CD4-positive, alpha-beta T cell (primary cell): ENCODE measurements around the gene COLQ. TPM values are rescaled to one million over a fixed set of nuclear protein-coding genes. Genes with fewer than 3 reads are reported as not detected.

Experiments used
- ATAC-seq: fragments of 200-7000 bp; cut with Tn5 transposase; one replicate; pipeline ENCODE4 v1.10.0; 2022; ENCODE audit warnings: mild to moderate bottlenecking; ENCODE audit not compliant: poor library complexity
- CTCF ChIA-PET: fragments of 350-600 bp; sonication (Branson Sonifier 250); formaldehyde crosslinking; loops from one replicate; lab custom pipeline; 2021; ENCODE audit warnings: antibody characterized with exemption, inconsistent platforms; lab: Charles Lee
- POLR2A ChIA-PET: fragments of 350-600 bp; sonication (Branson Sonifier 250); formaldehyde crosslinking; loops from one replicate; lab custom pipeline; 2021; ENCODE audit warnings: antibody characterized with exemption, inconsistent platforms; lab: Charles Lee
- DNase-seq, 14 experiments: peaks; one replicate each; pipeline ENCODE4 v3.0.0-alpha.2; 2013 to 2020; ENCODE audit warnings: mixed read lengths in 2 of 14
- H3K27ac ChIP-seq, 2 donors: one replicate each; pipeline versions ENCODE4 v1.5.1 to v1.7.0; 2013; ENCODE audit warnings: low read length in 2 of 2, low read depth in 1 of 2, mild to moderate bottlenecking in 1 of 2
- H3K27me3 ChIP-seq, 2 experiments: 1 replicate in 1 of 2; 2 replicates in 1 of 2; pipeline versions ENCODE4 v1.6.1 to v1.7.0; 2013; ENCODE audit warnings: low read length in 2 of 2, control low read depth in 1 of 2, mild to moderate bottlenecking in 1 of 2, moderate library complexity in 1 of 2; ENCODE audit not compliant: insufficient read depth in 2 of 2, control insufficient read depth in 1 of 2
- H3K36me3 ChIP-seq: one replicate; pipeline ENCODE4 v1.6.1; 2013; ENCODE audit warnings: low read length, control low read depth; ENCODE audit not compliant: insufficient read depth
- H3K4me1 ChIP-seq: one replicate; pipeline ENCODE4 v1.6.1; 2013; ENCODE audit warnings: low read length, control low read depth; ENCODE audit not compliant: insufficient read depth
- H3K4me3 ChIP-seq: one replicate; pipeline ENCODE4 v1.5.1; 2013; ENCODE audit warnings: mild to moderate bottlenecking, low read length, moderate library complexity
- H3K9me3 ChIP-seq, 2 experiments: 1 replicate in 1 of 2; 2 replicates in 1 of 2; pipeline versions ENCODE4 v1.6.1 to v1.7.0; 2013; ENCODE audit warnings: low read length in 2 of 2, mild to moderate bottlenecking in 2 of 2, control low read depth in 1 of 2, moderate library complexity in 1 of 2; ENCODE audit not compliant: control insufficient read depth in 1 of 2, insufficient read depth in 1 of 2
- H3K27ac Mint-ChIP-seq: one replicate; pipeline ENCODE4 v1.8.0; 2020; ENCODE audit warnings: mixed read lengths
- H3K27me3 Mint-ChIP-seq: one replicate; pipeline ENCODE4 v1.8.0; 2021; ENCODE audit warnings: mixed read lengths
- H3K36me3 Mint-ChIP-seq: one replicate; pipeline ENCODE4 v1.8.0; 2021; ENCODE audit warnings: low read depth, mixed read lengths
- H3K4me1 Mint-ChIP-seq: one replicate; pipeline ENCODE4 v1.8.0; 2021; ENCODE audit warnings: low read depth, mixed read lengths
- H3K4me3 Mint-ChIP-seq: one replicate; pipeline ENCODE4 v1.8.0; 2020; ENCODE audit warnings: mild to moderate bottlenecking, mixed read lengths
- H3K9me3 Mint-ChIP-seq: one replicate; pipeline ENCODE4 v1.8.0; 2020; ENCODE audit warnings: mixed read lengths
- intact Hi-C, 2 experiments: fragments of 100-400 bp; cut with DNase I in 1 of 2; cut with micrococcal nuclease in 1 of 2; formaldehyde crosslinking; loops; one replicate each; pipeline versions ENCODE4 v1.15.1 to v1.9.0; 2023 to 2025; cut with DNase I, micrococcal nuclease
- total RNA-seq, 174 experiments: library from RNA in 2 of 174; stranded (reverse) in 2 of 174; gene quantifications; one replicate each; pipeline ENCODE4 v1.2.3 and lab custom pipeline; 2021 to 2026
- TF ChIP-seq, protein P1 (sequence below): fragments of 200-600 bp; IDR thresholded peaks from one replicate; pipeline ENCODE4 v1.8.0; 2022; ENCODE audit warnings: antibody characterized with exemption, mild to moderate bottlenecking

COLQ gene
- total RNA-seq, 2 experiments from 2014 or later = 3.5 to 3.7 TPM

DNA sequence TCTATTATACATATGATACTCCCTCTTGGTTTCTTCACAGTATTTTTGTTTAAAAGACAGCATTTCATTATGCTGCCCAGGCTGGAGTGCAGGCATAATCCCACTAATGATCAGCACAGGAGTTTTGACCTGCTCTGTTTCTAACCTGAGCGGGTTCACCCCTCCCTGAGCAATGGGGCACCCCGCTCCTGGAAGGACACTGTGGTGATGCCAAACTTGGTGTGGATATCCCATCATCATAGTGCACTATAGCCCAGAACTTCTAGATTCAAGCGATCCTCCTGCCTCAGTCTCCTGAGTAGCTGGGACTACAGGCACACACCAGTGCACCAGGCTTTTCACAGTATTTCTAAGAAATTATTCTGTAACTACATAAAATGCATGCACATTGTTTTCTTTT lies 14.9 kb downstream of the COLQ start:
- H3K4me1 Mint-ChIP-seq = no peaks in the 10 kb centered on the region
- ChIA-PET POLR2A (no interaction called here), CTCF (no interaction called here)
- no peak for ATAC-seq
- DNase-seq = no peak
- Histone ChIP-seq H3K9me3 (no peaks in the 10 kb centered on the region), H3K27me3 (no peaks in the 10 kb centered on the region), H3K4me3 (no peak overlapping the region), H3K4me1 (peaks cover 11% of the 10 kb centered on the region), H3K27ac (no peak overlapping the region), H3K36me3 (no peaks in the 10 kb centered on the region)
- TF ChIP-seq, protein P1, sequence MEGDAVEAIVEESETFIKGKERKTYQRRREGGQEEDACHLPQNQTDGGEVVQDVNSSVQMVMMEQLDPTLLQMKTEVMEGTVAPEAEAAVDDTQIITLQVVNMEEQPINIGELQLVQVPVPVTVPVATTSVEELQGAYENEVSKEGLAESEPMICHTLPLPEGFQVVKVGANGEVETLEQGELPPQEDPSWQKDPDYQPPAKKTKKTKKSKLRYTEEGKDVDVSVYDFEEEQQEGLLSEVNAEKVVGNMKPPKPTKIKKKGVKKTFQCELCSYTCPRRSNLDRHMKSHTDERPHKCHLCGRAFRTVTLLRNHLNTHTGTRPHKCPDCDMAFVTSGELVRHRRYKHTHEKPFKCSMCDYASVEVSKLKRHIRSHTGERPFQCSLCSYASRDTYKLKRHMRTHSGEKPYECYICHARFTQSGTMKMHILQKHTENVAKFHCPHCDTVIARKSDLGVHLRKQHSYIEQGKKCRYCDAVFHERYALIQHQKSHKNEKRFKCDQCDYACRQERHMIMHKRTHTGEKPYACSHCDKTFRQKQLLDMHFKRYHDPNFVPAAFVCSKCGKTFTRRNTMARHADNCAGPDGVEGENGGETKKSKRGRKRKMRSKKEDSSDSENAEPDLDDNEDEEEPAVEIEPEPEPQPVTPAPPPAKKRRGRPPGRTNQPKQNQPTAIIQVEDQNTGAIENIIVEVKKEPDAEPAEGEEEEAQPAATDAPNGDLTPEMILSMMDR = no peak
- intact Hi-C loops = no loop called here
- H3K36me3 Mint-ChIP-seq = no peaks in the 10 kb centered on the region
- H3K27ac Mint-ChIP-seq = no peak overlapping the region
- no peak overlapping the region for H3K4me3 Mint-ChIP-seq
- H3K27me3 Mint-ChIP-seq = no peaks in the 10 kb centered on the region
- H3K9me3 Mint-ChIP-seq = no peaks in the 10 kb centered on the region

DNA sequence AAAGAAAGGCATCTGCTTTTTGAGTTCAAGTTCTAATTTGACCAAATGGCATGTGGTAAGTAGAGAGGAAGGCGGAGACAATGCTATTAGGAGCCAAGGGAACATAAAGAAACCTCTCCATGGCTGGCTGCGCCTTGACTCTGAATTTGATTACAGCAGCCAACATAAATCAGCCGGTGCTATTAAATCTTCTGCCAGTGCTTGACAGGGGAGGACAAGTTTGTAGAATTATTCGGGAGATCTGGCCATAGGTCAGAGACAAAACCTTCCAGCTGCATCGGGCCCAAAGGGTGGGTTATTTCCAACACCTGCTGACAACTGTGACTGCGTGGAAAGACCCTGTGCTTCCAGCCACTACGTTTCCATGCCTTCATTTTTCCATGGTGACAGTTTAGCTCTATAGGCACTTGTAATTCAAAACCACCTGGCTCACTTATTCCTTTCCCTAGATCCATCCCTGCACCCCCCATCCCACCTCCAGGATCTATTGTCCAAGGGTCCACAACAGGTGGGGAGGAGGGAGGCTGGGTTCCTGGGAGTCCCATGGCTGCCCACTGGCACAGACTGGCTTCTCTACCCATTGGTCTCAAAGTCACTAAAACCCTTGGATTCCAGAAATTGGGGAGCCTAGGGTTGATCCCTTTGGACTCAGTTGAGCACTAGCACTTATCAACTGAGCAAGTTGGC lies 15.9 kb downstream of the COLQ start:
- POLR2A ChIA-PET = no interaction called here

DNA sequence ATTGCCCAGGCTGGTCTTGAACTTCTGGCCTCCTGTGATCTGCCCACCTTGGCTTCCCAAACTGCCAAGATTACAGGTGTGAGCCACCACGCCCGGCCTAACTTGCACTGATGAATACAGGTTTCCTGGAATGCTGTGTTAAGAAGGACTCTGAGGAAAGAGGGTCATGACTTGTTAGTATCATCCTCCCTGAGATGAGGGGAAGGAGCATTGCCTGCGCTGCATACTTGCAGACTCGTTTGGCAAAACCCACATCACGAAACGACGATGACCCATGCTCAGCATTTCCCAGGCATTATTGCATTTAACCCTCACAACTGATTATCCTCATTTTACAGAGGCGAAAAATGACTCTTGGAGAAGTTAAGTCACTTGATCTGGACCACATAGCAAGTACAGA lies 18.9 kb downstream of the COLQ start:
- Histone ChIP-seq H3K36me3 (no peaks in the 10 kb centered on the region), H3K9me3 (no peaks in the 10 kb centered on the region), H3K4me1 (peaks cover 20% of the 10 kb centered on the region), H3K27me3 (no peaks in the 10 kb centered on the region), H3K27ac (no peak overlapping the region), H3K4me3 (no peak overlapping the region)
- no peak overlapping the region for H3K4me3 Mint-ChIP-seq
- no peak overlapping the region for H3K27ac Mint-ChIP-seq
- ATAC-seq = no peak
- no peaks in the 10 kb centered on the region for H3K9me3 Mint-ChIP-seq
- no peak for DNase-seq
- intact Hi-C loops = no loop called here
- CTCF ChIA-PET = no interaction called here
- TF ChIP-seq, protein P1 = no peak
- no peaks in the 10 kb centered on the region for H3K27me3 Mint-ChIP-seq
- no peaks in the 10 kb centered on the region for H3K4me1 Mint-ChIP-seq
- H3K36me3 Mint-ChIP-seq = no peaks in the 10 kb centered on the region
- POLR2A ChIA-PET = no interaction called here

More for the DNA sequence above, 15.9 kb downstream of the COLQ start:
- Mint-ChIP-seq H3K36me3 (no peaks in the 10 kb centered on the region), H3K27me3 (no peaks in the 10 kb centered on the region), H3K4me1 (no peaks in the 10 kb centered on the region), H3K27ac (no peak overlapping the region), H3K4me3 (no peak overlapping the region), H3K9me3 (no peaks in the 10 kb centered on the region)
- intact Hi-C loops = no loop called here
- Histone ChIP-seq H3K4me3 (no peak overlapping the region), H3K36me3 (no peaks in the 10 kb centered on the region), H3K4me1 (peaks cover 14% of the 10 kb centered on the region), H3K27ac (no peak overlapping the region), H3K27me3 (no peaks in the 10 kb centered on the region), H3K9me3 (no peaks in the 10 kb centered on the region)
- CTCF ChIA-PET = no interaction called here
- TF ChIP-seq, protein P1 = no peak
- no peak for ATAC-seq
- no peak for DNase-seq
